Neuron (in vitro differentiated cells): ENCODE data around the gene ABHD5.

ENCODE experiments used
- H2AFZ ChIP-seq: one replicate; pipeline ENCODE4 v1.6.1; 2013; ENCODE audit warnings: low read depth, mild to moderate bottlenecking, inconsistent platforms, low read length, moderate library complexity
- H3K27me3 ChIP-seq: one replicate; pipeline ENCODE4 v1.6.1; 2013; ENCODE audit warnings: low read length; ENCODE audit not compliant: insufficient read depth
- H3K36me3 ChIP-seq: one replicate; pipeline ENCODE4 v1.6.1; 2013; ENCODE audit warnings: low read length; ENCODE audit not compliant: insufficient read depth
- H3K4me1 ChIP-seq: one replicate; pipeline ENCODE4 v1.6.1; 2013; ENCODE audit warnings: low read length; ENCODE audit not compliant: insufficient read depth
- H3K4me3 ChIP-seq: 2 replicates; pipeline ENCODE4 v1.5.1; 2013; ENCODE audit warnings: mild to moderate bottlenecking, low read length, moderate library complexity
- H3K9me3 ChIP-seq: one replicate; pipeline ENCODE4 v1.6.1; 2013; ENCODE audit warnings: low read length

The ABHD5 gene

DNA sequence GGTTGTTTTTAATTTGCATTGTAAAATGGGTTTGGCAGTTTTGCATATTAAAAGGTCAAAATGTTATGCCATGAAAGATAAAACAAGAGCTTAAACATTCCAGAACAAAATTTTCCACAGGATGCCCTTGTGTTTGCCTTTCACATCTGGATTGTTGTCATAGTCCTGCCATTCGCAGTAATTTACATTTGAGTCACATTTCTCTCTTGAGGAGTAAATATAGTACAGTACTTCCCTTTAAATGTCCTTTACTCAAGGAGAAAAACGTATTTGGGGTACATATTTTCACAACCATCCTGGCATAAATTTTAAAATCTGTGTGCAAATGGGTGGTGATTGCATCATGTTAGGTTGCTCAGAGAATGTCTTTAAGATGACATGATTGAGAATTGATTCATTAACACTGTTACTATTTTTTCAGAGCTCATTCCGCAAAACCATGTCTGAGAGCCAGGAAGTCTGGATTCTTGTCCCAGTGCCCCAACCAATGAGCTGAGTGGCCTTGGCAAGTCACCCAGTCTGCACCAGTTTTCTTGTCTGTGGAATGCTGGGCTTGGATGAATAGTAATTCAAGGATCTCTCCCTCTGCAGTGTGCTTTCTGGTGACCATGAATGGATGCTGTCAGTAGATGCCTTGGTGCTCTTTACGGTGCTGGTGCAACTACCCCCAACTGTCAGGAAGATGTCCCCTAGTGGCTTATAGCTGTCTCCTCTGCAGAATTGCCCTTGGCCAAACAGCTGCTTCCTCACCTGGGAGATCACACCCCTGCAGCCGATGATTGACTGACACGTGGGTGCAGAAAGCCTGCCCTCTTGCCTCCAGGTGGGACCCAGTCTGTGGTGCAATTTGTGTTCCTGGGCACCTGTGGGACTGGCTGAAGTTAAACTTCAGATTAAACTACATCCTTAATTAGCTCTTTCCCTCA lies 43.0 kb downstream of the ABHD5 start:
- no peaks in the 10 kb centered on the region for H3K9me3 ChIP-seq
- no peak overlapping the region for H3K4me3 ChIP-seq
- no peaks in the 10 kb centered on the region for H3K27me3 ChIP-seq
- no peaks in the 10 kb centered on the region for H3K36me3 ChIP-seq
- no peaks in the 10 kb centered on the region for H3K4me1 ChIP-seq
- H2AFZ ChIP-seq, result no peak overlapping the region

DNA sequence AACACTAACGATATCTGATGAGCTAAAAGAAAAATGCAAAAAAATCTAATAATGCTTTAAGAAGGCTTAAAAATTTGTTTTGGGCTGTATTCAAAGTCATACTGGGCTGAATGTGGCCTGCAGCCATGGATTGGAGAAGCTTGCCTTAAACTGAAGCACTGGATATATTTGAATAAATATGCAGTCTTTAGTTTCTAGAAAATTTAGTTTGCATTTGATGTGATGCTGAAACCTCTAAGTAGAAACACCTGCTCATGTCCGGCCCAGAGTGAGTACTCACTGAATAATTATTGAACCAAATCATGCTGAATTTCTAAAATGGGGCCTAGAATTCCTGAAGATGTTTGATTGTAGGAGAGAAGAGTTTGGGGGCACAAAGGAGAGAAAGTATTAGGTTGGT lies 43.9 kb downstream of the ABHD5 start:
- Histone ChIP-seq H3K36me3 (no peaks in the 10 kb centered on the region), H3K4me1 (no peaks in the 10 kb centered on the region), H2AFZ (no peak overlapping the region), H3K4me3 (no peak overlapping the region), H3K9me3 (no peaks in the 10 kb centered on the region), H3K27me3 (no peaks in the 10 kb centered on the region)

DNA sequence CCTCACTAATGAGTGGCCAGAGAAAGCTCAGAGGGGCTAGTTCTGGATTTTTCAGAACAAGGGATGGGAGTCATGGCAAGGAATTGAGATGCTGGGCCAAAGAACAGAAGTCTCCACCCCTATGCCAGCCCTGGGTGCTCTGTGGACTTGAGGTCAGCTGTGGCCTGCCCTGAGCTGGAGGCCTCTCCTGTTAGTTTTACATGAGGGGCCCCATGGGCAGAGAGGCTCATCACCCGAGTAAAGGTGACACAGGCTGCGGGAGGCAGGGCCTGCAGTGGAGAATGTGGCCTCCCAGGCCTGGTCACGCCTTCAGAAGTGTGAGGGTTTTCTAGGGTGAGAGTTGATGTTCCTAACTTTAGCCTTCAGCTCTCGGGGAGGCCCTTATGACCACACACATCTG lies 44.9 kb downstream of the ABHD5 start:
- Histone ChIP-seq H3K36me3 (no peaks in the 10 kb centered on the region), H3K4me1 (no peaks in the 10 kb centered on the region), H3K9me3 (no peaks in the 10 kb centered on the region), H3K4me3 (no peak overlapping the region), H3K27me3 (no peaks in the 10 kb centered on the region), H2AFZ (no peak overlapping the region)

DNA sequence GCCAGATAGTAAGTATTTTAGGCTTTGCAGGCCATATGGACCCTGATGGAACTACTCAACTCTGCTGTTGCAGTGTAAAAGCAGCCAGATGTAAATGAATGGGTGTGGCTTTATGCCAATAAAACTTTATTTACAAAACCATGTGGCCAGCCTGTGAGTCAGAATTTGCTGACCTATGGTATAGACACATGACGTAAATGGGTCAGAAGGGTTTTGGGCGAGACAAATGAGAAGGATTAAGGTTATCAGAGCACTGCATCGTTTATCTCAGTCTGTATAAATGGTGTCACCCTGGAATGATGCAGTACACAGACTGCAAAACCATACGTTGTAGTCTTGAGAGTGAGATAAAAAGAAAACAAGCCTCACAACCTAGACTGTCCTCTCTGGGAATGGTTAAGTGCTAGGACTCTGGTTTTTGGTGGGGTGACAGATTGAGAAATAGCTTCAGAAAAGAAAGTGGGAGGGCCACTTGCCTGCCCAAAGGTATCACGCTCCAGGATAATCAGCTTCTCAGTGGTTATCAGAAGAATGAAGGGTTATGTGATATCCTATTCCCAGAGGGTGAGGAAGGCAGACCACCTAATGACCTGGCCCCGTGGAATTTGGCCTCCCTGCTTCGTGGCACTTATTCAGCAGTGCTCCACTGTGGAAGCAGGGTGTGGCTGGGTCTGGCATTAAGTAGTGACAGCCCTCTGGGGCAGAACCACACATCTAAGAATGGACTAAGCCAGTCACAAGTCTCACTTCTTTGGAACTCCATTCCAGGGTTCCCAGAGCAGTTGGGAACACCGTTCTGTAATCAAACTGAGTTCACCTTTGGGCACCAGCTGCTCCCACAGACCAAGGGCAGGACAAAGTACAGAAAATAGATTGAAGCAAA lies 46.1 kb downstream of the ABHD5 start:
- no peak overlapping the region for H3K4me3 ChIP-seq
- H3K27me3 ChIP-seq, result no peaks in the 10 kb centered on the region
- H3K4me1 ChIP-seq, result no peaks in the 10 kb centered on the region
- H3K36me3 ChIP-seq, result no peaks in the 10 kb centered on the region
- H3K9me3 ChIP-seq, result no peaks in the 10 kb centered on the region
- H2AFZ ChIP-seq, result no peak overlapping the region

DNA sequence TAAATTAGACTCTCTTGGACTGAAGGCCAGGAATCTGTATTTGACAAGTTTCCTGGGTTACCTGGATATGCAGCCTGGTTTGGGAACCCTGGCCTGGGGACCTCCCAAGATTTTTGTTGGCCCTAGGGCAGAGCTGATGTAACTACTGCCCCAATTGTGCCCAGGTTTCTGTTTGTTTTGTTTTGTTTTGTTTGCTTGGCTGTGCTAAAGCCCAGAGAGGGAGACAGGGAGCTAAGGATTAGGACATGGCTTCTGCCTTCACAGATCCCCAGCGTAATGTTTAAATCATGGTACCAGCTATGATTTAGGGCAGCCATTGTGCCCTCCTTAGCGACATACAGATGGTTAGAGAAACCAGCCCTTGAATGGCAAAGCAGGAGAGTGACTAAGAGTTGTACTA lies 47.6 kb downstream of the ABHD5 start:
- Histone ChIP-seq H2AFZ (no peak overlapping the region), H3K9me3 (no peaks in the 10 kb centered on the region), H3K4me1 (no peaks in the 10 kb centered on the region), H3K27me3 (no peaks in the 10 kb centered on the region), H3K36me3 (no peaks in the 10 kb centered on the region), H3K4me3 (no peak overlapping the region)

DNA sequence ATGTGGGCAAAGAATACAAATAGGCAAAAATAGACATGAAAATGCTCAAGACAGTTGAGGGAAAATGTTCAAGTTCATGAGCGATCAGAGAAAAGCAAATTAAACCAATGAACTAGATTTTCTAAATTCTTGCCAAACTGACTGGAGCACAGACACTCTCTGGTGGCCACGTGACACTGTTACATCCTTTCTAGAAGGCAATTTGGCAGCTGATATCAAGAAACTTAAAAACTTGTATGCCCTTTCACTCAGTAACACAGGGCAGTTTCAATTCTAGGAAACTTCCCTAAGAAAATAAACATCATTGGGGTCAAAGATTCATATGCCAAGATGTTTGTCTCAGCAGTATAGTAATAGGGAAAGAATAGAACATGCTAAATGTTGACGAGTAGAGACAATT lies 52.2 kb downstream of the ABHD5 start:
- Histone ChIP-seq H3K4me3 (no peak overlapping the region), H3K4me1 (no peaks in the 10 kb centered on the region), H2AFZ (no peak overlapping the region), H3K27me3 (peaks cover 3% of the 10 kb centered on the region), H3K9me3 (no peaks in the 10 kb centered on the region), H3K36me3 (no peaks in the 10 kb centered on the region)

DNA sequence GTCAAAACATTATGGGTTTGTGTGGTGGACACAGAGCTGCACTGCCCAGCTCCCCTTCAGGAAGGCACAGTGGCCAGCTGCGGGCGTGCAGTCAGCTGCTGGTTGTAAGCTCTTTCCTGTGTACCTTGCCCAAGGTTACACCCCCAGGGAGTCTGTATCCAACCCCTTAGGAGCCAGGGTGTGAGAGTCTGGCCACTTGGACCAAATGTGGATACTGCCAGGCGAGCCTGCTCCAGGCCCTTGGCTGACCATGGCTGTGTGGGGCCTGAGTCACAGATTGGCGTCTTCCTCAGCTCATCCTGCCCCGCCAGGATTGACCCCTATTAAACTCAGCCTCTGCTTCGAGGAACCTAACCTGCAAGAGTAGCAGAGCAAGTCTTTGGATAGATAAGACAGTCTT lies 56.9 kb downstream of the ABHD5 start:
- H3K27me3 ChIP-seq, result peaks cover 3% of the 10 kb centered on the region
- no peak overlapping the region for H3K4me3 ChIP-seq
- no peak overlapping the region for H2AFZ ChIP-seq
- peaks cover 3% of the 10 kb centered on the region for H3K4me1 ChIP-seq
- no peaks in the 10 kb centered on the region for H3K9me3 ChIP-seq
- H3K36me3 ChIP-seq, result no peaks in the 10 kb centered on the region

DNA sequence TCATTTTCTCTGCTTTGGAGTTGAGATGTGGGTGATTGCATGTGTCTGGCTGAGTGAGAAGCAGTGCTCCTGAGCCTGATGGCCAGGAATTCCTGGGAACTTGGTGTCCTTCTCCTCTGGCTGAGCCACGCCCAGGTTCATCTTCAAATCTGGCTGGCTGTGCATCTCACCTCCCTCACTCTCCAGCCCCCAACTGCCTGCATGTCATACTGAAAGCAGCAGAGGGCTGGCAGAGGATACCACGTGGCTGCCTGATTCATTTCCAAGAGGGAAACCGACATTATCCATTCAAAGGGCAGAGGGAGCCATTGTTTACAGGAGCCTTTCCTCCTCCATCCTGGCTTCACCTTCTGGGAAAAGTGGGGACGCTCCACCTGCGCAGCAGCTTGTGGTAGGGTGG lies 57.4 kb downstream of the ABHD5 start:
- H2AFZ ChIP-seq, result peak overlapping the region; percentile 31
- peaks cover 3% of the 10 kb centered on the region for H3K27me3 ChIP-seq
- H3K9me3 ChIP-seq, result no peaks in the 10 kb centered on the region
- peaks cover 3% of the 10 kb centered on the region for H3K4me1 ChIP-seq
- no peaks in the 10 kb centered on the region for H3K36me3 ChIP-seq
- no peak overlapping the region for H3K4me3 ChIP-seq

DNA sequence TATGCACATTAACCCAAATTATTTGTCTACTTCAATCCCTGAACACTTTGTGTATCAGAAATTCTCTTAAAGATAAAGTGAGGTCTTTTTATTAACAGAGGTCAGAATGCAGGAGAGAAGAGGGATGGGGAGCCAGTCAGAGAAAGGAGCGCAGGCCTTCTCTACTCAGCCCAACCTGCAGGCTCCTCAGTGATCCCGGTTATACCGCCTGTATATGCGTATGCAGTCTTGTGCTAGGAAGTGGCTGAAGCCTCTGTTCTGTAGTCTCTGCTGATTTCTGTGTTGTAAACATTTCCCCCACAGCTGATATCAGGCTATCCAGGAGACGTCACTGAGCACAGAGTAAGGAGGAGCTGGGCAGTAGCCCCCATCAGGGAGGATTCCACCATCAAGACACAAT lies 57.9 kb downstream of the ABHD5 start:
- H3K9me3 ChIP-seq, result no peaks in the 10 kb centered on the region
- peak overlapping the region; percentile 31 for H2AFZ ChIP-seq
- H3K4me3 ChIP-seq, result no peak overlapping the region
- peaks cover 3% of the 10 kb centered on the region for H3K27me3 ChIP-seq
- no peaks in the 10 kb centered on the region for H3K36me3 ChIP-seq
- peaks cover 3% of the 10 kb centered on the region for H3K4me1 ChIP-seq

DNA sequence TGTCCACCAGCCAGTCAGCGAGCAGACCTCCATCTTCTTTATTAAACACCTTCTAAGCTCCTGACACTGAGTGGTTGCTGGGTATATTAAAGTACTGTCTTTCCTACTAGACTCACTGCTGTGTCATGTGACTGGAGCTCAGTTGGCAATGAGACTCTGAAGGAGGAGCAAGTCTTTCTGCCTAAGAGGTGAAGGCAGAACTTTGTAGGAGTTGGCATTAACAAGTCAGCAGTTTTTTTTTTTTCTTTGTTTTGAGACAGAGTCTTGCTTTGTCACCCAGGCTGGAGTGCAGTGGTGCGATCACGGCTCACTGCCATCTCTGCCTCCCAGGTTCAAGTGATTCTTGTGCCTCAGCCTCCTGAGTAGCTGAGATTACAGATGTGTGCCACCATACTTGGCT lies 62.2 kb downstream of the ABHD5 start:
- H3K36me3 ChIP-seq, result no peaks in the 10 kb centered on the region
- no peaks in the 10 kb centered on the region for H3K9me3 ChIP-seq
- peaks cover 3% of the 10 kb centered on the region for H3K4me1 ChIP-seq
- no peaks in the 10 kb centered on the region for H3K27me3 ChIP-seq
- no peak overlapping the region for H2AFZ ChIP-seq
- no peak overlapping the region for H3K4me3 ChIP-seq

DNA sequence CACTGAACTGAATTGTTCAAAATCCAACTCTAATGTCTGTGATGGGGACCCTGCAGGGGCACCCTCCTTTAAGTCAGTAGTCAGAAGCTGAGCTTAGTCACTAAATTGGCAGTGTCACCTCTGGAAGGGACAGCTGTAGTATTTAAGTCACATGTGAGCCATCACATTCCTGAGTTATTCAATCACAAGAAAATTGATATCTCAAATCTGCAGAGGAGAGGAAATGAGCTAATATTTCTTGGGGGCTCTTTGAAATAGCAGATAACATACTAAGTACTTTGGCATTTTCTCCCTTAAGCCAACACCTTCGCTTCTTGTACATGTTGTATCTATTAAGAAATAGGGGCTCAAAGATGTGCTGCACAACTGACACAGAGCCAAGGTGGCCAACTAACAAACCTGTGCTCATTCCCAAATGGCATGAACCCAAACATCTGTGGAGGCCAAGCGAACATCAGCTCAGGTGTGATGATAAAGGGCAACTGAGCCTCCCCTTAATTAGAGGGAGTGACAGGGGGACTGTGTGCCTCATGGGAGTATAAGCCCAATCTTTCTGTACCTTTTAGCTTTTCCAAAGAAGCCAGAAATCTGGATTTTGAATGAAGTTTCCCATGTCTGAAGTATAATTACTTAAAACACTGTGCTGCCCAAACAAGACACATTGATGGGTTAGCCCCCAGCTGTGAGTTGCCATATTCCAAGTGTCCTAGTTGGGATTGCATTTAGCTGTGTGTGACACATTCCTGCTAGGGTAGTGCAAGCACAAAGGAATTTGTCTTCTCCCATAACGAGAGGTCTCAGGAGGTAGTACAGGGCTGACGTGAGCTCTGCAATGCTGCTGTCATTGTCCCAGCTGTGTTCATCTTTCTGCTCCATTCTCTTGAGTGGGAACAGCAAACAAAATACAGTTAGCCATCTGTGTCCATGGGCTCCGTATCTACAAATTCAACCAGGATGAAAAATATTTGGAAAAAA lies 63.3 kb downstream of the ABHD5 start:
- H3K27me3 ChIP-seq, result no peaks in the 10 kb centered on the region
- no peaks in the 10 kb centered on the region for H3K36me3 ChIP-seq
- no peaks in the 10 kb centered on the region for H3K9me3 ChIP-seq
- no peak overlapping the region for H2AFZ ChIP-seq
- no peak overlapping the region for H3K4me3 ChIP-seq
- H3K4me1 ChIP-seq, result no peaks in the 10 kb centered on the region

DNA sequence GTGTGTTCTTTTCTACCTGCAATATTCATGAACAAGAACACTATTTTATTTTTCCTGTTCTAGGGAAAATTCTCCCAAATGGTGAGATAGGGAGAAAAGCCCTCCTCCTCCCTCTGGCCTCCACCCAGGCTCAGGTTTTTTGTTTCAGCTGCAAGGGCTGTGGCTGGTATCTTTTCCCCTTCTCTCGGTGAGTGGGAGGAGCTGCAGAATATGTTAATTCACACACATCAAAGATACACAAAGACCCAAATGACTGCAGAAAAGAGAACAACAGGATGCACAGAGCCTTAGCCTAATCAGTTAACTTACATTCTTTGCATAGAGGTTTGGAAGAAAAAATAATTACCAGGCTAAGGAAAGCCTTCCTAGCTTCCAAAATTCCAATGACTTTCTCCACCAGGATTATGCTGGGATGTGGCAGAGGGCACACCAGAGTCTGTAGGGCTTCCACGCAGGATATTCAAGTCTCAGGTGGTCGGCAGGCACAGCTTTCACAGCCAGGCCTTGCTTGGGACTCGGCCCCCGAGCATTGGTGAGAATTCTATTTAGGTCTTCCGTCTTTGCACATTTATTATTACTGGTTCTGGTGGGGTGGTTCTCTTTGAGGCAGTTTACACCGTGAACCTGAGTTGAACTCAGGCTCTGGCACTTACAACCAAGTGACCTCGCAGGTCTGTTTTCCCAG lies 64.9 kb downstream of the ABHD5 start:
- Histone ChIP-seq H3K4me3 (no peak overlapping the region), H3K4me1 (no peaks in the 10 kb centered on the region), H3K9me3 (no peaks in the 10 kb centered on the region), H3K36me3 (no peaks in the 10 kb centered on the region), H2AFZ (no peak overlapping the region), H3K27me3 (no peaks in the 10 kb centered on the region)
